Lower leg skin (tissue), 3 donors: ENCODE data around the gene SRCIN1.
"Not testable (repeated sequence)": the region's sequence is repeated elsewhere in the genome, so short reads cannot be mapped to it uniquely, and the experiment has no call there.

Experiments used
- CTCF ChIP-seq, 3 donors: fragments of 450-650 bp; IDR thresholded peaks; one replicate each; pipeline ENCODE4 v1.5.1; 2016; ENCODE audit warnings: antibody characterized with exemption in 3 of 3, mild to moderate bottlenecking in 3 of 3, moderate library complexity in 2 of 3
- POLR2A ChIP-seq, 2 donors: fragments of 450-650 bp; IDR thresholded peaks; one replicate each; pipeline ENCODE4 v1.6.1; 2016 to 2017; ENCODE audit warnings: antibody characterized with exemption in 2 of 2, mild to moderate bottlenecking in 1 of 2, moderate library complexity in 1 of 2

GRCh38 chr17:38489774-38490173 lies 116.0 kb downstream of the SRCIN1 start:
- not testable (repeated sequence) for TF ChIP-seq CTCF, POLR2A (IDR thresholded peaks at IDR 0.05)
